Measurements from ENCODE around the gene WDR7.

WDR7 gene

DNA sequence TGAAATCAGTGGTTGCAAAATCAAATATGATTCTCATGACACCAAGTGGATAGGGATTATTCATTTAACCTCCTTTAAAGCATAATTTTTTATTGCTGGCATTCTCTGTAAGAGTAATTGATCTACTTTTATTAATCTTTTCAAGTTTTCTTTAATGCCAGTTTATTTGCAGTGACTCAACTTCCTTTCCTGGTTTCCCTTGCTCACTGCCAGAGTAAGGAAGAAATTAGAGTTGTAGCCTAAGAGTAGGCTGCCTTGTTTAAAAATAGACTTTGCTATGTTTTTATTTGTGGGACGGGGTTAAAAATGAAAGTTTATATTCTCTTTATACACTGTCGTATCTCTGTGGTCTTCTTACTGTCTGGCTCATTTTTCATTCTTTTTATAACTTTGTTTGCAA lies 148.6 kb downstream of the WDR7 start:
- H3K9ac ChIP-seq (ENCODE audit: low read length), result no peak overlapping the region
- no peak overlapping the region for H3K27ac ChIP-seq (ENCODE audit: low read depth, low read length)
- H3K27me3 ChIP-seq (ENCODE audit: control insufficient read depth, insufficient read depth, low read length), result no peaks in the 10 kb centered on the region
- no peaks in the 10 kb centered on the region for H3K4me1 ChIP-seq (ENCODE audit: control insufficient read depth, insufficient read depth, low read length)
- no peak overlapping the region for H3K4me3 ChIP-seq (ENCODE audit: low read depth, low read length)
- H3K9me3 ChIP-seq (ENCODE audit: control insufficient read depth, insufficient read depth, low read depth, low read length), result no peaks in the 10 kb centered on the region
- H3K36me3 ChIP-seq (ENCODE audit: control insufficient read depth, insufficient read depth, low read length), result no peaks in the 10 kb centered on the region

DNA sequence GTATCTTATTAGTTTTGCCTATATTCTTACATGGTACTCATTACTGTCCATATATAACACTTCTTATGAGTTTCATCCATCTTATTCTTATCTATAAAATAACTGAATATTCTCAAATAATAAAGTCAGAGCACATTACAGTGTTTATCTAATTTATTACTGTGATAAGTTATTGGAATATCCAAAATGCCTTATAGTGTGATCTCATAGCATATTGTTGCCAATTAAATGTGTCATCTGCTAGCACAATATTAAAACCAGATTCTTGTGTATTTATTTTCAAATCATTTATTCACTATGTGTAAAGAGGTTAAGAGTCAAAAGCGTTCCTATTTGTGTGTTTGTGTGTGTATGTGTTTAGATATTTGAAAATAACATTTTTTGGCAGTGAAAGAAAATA lies 151.9 kb downstream of the WDR7 start:
- Histone ChIP-seq H3K4me3 (ENCODE audit: low read depth, low read length) (no peak overlapping the region), H3K36me3 (ENCODE audit: control insufficient read depth, insufficient read depth, low read length) (no peaks in the 10 kb centered on the region), H3K27ac (ENCODE audit: low read depth, low read length) (no peak overlapping the region), H3K9me3 (ENCODE audit: control insufficient read depth, insufficient read depth, low read depth, low read length) (no peaks in the 10 kb centered on the region), H3K27me3 (ENCODE audit: control insufficient read depth, insufficient read depth, low read length) (no peaks in the 10 kb centered on the region), H3K4me1 (ENCODE audit: control insufficient read depth, insufficient read depth, low read length) (0 out of 2 replicates have a peak, but pooled peaks cover 2% of the 10 kb centered on the region), H3K9ac (ENCODE audit: low read length) (no peak overlapping the region)

DNA sequence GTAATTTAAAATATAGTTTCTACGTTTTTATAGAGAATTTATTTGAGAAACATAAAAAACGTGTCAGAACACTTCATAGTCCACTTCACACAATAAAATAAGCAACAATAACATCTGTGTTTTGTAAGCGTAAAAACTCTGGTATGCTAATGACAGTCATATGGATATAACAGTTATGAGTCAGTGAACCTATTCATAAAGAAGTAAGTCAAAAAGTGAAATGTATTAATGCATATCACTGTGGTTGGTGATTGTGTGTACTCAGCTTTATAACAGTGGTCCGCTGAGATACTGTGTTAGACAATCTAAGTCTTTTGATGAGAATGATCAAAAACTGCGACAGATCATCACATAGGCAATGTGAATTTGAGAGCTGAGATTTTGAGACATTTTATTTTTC lies 153.2 kb downstream of the WDR7 start:
- Histone ChIP-seq H3K27me3 (ENCODE audit: control insufficient read depth, insufficient read depth, low read length) (no peaks in the 10 kb centered on the region), H3K27ac (ENCODE audit: low read depth, low read length) (no peak overlapping the region), H3K4me3 (ENCODE audit: low read depth, low read length) (no peak overlapping the region), H3K36me3 (ENCODE audit: control insufficient read depth, insufficient read depth, low read length) (no peaks in the 10 kb centered on the region), H3K9ac (ENCODE audit: low read length) (no peak overlapping the region), H3K4me1 (ENCODE audit: control insufficient read depth, insufficient read depth, low read length) (0 out of 2 replicates have a peak, but pooled peaks cover 2% of the 10 kb centered on the region), H3K9me3 (ENCODE audit: control insufficient read depth, insufficient read depth, low read depth, low read length) (no peaks in the 10 kb centered on the region)

DNA sequence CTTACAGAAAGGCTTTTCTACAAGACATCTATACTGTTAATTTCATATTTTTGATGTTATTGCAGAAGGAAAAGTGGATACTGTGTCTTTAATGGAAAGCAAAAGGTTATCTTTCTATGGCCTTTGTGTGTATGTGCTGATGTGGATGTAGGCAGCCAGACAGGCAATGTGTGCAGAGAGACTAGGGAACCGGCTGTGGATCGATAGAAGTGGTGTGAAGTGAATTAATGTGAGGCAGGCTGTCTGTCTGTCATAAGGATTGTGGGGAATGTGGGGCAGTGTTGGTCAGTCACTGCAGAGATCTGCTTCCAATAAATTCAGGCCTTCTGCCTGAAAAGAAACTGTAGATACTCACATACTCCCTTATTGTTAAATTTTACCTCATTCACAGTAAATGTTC lies 156.7 kb downstream of the WDR7 start:
- Histone ChIP-seq H3K27ac (ENCODE audit: low read depth, low read length) (no peak overlapping the region), H3K27me3 (ENCODE audit: control insufficient read depth, insufficient read depth, low read length) (no peaks in the 10 kb centered on the region), H3K9ac (ENCODE audit: low read length) (no peak overlapping the region), H3K4me3 (ENCODE audit: low read depth, low read length) (no peak overlapping the region), H3K36me3 (ENCODE audit: control insufficient read depth, insufficient read depth, low read length) (no peaks in the 10 kb centered on the region), H3K4me1 (ENCODE audit: control insufficient read depth, insufficient read depth, low read length) (peaks cover 2% of the 10 kb centered on the region; the same call in 1 of the 2 replicates), H3K9me3 (ENCODE audit: control insufficient read depth, insufficient read depth, low read depth, low read length) (no peaks in the 10 kb centered on the region)

DNA sequence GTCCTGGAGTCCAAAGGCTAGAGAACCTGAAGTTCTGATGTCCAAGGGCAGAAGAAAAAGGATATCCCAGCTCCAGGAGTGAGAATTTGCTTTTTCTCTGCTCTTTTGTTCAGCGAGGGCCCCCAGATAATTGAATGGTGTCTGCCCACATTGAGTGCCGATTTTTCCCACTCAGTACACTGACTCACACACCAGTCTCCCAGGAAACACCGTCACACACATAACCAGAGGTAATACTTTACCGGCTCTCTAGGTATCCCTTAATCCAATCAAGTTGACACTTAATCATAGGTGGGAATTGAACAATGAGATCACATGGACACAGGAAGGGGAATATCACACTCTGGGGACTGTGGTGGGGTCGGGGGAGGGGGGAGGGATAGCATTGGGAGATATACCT lies 161.5 kb downstream of the WDR7 start:
- H3K27ac ChIP-seq (ENCODE audit: low read depth, low read length), result no peak overlapping the region
- no peaks in the 10 kb centered on the region for H3K9me3 ChIP-seq (ENCODE audit: control insufficient read depth, insufficient read depth, low read depth, low read length)
- H3K4me1 ChIP-seq (ENCODE audit: control insufficient read depth, insufficient read depth, low read length), result no peaks in the 10 kb centered on the region; the same call in 1 of the 2 replicates
- H3K27me3 ChIP-seq (ENCODE audit: control insufficient read depth, insufficient read depth, low read length), result no peaks in the 10 kb centered on the region
- no peak overlapping the region for H3K9ac ChIP-seq (ENCODE audit: low read length)
- H3K36me3 ChIP-seq (ENCODE audit: control insufficient read depth, insufficient read depth, low read length), result no peaks in the 10 kb centered on the region
- no peak overlapping the region for H3K4me3 ChIP-seq (ENCODE audit: low read depth, low read length)

DNA sequence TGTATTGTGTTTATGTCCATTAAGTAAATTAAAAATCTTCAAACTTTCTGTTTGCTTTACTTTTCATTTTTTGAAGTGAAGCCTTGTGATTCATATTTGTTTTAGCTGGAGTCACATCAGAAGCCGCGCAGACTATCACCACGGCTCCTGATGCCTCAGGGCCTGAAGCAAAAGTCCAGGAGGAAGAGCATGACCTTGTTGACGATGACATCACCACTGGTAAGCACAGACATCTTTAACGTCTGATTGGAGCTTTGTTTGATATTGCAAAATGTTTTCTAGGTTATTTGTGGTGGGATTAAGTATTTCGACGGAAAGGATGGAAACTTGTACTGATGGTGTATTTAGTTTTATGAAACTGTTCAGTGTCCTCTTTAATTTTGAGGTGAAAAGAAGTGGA lies 164.8 kb downstream of the WDR7 start:
- Histone ChIP-seq H3K27me3 (ENCODE audit: control insufficient read depth, insufficient read depth, low read length) (no peaks in the 10 kb centered on the region), H3K4me1 (ENCODE audit: control insufficient read depth, insufficient read depth, low read length) (no peaks in the 10 kb centered on the region; the same call in 1 of the 2 replicates), H3K9ac (ENCODE audit: low read length) (no peak overlapping the region)

DNA sequence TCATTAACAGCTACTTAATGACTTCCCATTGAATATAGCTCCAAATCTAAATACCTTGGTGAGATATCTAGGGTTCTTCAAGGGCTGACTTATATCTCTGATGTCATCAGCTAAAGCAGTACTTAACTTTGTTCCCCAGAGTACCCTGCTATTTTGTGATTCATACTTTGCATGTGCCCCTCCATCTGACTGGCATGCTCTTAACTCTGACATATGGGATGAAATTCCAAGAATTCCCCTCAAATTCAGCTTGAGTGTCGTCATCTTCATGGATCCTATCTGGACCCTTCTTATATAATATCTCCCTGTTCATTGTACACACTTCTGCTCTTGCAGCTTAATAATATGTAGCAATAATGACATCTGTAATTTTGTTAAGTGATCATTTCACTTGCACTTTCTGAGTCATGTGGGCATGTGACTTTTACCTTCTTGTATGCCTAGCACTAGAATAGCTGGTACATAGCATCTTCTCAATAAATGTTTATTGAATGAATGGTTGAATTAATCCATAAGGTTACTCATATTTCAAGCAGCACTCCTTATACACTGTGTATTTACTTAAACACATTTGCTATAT lies 172.9 kb downstream of the WDR7 start:
- H3K4me3 ChIP-seq (ENCODE audit: low read depth, low read length), result no peak overlapping the region
- H3K9me3 ChIP-seq (ENCODE audit: control insufficient read depth, insufficient read depth, low read depth, low read length), result no peaks in the 10 kb centered on the region
- H3K9ac ChIP-seq (ENCODE audit: low read length), result no peak overlapping the region
- H3K36me3 ChIP-seq (ENCODE audit: control insufficient read depth, insufficient read depth, low read length), result no peaks in the 10 kb centered on the region
- no peaks in the 10 kb centered on the region for H3K27me3 ChIP-seq (ENCODE audit: control insufficient read depth, insufficient read depth, low read length)
- no peak overlapping the region for H3K27ac ChIP-seq (ENCODE audit: low read depth, low read length)
- no peaks in the 10 kb centered on the region for H3K4me1 ChIP-seq (ENCODE audit: control insufficient read depth, insufficient read depth, low read length)

More for the DNA sequence above, 164.8 kb downstream of the WDR7 start:
- H3K27ac ChIP-seq (ENCODE audit: low read depth, low read length), result no peak overlapping the region
- H3K36me3 ChIP-seq (ENCODE audit: control insufficient read depth, insufficient read depth, low read length), result no peaks in the 10 kb centered on the region
- H3K4me3 ChIP-seq (ENCODE audit: low read depth, low read length), result no peak overlapping the region
- no peaks in the 10 kb centered on the region for H3K9me3 ChIP-seq (ENCODE audit: control insufficient read depth, insufficient read depth, low read depth, low read length)

DNA sequence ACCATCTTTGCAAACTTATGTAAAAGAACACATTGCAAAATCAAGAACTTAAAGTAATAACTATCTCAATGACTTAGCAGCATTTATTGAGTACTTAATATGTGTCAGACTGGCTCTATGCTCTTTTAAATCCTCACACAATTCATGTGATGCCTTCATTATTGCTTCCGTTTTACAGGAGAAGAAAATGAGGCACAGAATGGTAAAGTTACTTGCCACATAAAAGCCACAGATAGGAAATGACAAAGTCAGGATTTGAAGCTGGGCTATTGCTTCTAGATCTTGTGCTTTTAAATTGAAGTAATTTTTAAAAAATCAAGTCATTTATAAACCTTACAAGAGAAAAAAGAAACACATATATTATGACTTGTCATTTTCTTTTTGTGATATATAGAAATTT lies 174.2 kb downstream of the WDR7 start:
- Histone ChIP-seq H3K9ac (ENCODE audit: low read length) (no peak overlapping the region), H3K36me3 (ENCODE audit: control insufficient read depth, insufficient read depth, low read length) (no peaks in the 10 kb centered on the region), H3K4me1 (ENCODE audit: control insufficient read depth, insufficient read depth, low read length) (no peaks in the 10 kb centered on the region), H3K27me3 (ENCODE audit: control insufficient read depth, insufficient read depth, low read length) (no peaks in the 10 kb centered on the region), H3K27ac (ENCODE audit: low read depth, low read length) (no peak overlapping the region), H3K4me3 (ENCODE audit: low read depth, low read length) (no peak overlapping the region), H3K9me3 (ENCODE audit: control insufficient read depth, insufficient read depth, low read depth, low read length) (no peaks in the 10 kb centered on the region)

DNA sequence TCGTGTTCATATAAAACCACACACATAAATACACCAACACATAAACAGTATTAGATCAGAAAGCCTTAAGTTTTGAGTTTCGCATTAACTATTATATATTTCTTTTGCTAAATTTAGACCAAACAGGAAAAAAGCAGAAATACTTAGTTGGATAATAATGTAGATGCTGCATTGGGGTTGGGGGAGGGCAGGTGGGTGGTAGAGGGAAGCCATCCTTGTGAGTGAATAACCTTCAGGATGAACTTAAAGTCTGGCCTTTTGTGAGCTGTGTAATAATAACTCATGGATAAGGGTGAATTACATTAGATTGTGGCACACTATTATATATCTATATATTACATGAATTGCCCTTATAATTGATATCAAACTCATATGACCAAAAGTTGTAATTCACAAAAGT lies 174.7 kb downstream of the WDR7 start:
- H3K9me3 ChIP-seq (ENCODE audit: control insufficient read depth, insufficient read depth, low read depth, low read length), result no peaks in the 10 kb centered on the region
- no peak overlapping the region for H3K9ac ChIP-seq (ENCODE audit: low read length)
- no peaks in the 10 kb centered on the region for H3K36me3 ChIP-seq (ENCODE audit: control insufficient read depth, insufficient read depth, low read length)
- no peak overlapping the region for H3K27ac ChIP-seq (ENCODE audit: low read depth, low read length)
- no peaks in the 10 kb centered on the region for H3K4me1 ChIP-seq (ENCODE audit: control insufficient read depth, insufficient read depth, low read length)
- H3K4me3 ChIP-seq (ENCODE audit: low read depth, low read length), result no peak overlapping the region
- H3K27me3 ChIP-seq (ENCODE audit: control insufficient read depth, insufficient read depth, low read length), result no peaks in the 10 kb centered on the region

DNA sequence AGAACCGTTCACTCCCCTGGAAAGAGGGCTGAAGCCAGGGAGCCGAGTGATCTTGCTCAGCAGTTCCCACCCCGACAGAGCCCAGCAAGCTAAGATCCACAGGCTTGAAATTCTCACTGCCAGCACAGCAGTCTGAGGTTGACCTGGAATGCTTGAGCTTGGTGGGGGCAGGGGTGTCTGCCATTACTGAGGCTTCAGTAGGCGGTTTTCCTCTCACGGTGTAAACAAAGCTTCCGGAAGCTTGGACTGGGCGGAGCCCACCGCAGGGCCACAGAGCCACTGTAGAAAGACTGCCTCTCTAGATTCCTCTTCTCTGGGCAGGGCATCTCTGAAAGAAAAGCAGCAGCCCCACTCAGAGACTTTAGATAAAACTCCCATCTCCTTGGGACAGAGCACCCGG lies 180.8 kb downstream of the WDR7 start:
- H3K4me1 ChIP-seq (ENCODE audit: control insufficient read depth, insufficient read depth, low read length), result peaks cover 14% of the 10 kb centered on the region; the same call in 1 of the 2 replicates
- no peaks in the 10 kb centered on the region for H3K36me3 ChIP-seq (ENCODE audit: control insufficient read depth, insufficient read depth, low read length)
- H3K4me3 ChIP-seq (ENCODE audit: low read depth, low read length), result no peak overlapping the region
- H3K27ac ChIP-seq (ENCODE audit: low read depth, low read length), result no peak overlapping the region
- H3K27me3 ChIP-seq (ENCODE audit: control insufficient read depth, insufficient read depth, low read length), result no peaks in the 10 kb centered on the region
- no peaks in the 10 kb centered on the region for H3K9me3 ChIP-seq (ENCODE audit: control insufficient read depth, insufficient read depth, low read depth, low read length)
- H3K9ac ChIP-seq (ENCODE audit: low read length), result no peak overlapping the region

DNA sequence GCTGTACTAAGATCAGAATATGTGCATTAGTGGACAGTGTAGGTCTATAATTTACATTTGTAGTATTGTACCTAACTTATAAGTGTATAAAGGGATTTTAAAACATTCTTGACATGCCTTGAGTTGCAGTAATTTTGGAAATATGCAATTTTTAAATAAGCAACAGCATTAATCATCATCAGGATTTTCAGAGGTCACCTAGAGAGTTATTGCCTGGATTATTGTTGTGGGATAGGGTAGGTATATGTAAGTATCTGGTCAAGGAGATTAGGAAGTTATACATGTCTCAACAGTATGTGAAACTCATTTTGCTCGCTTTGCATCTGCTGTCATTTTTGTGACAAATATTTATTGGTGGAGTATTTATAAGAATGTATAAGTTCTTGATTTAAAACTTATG lies 184.2 kb downstream of the WDR7 start:
- Histone ChIP-seq H3K4me1 (ENCODE audit: control insufficient read depth, insufficient read depth, low read length) (peaks cover 14% of the 10 kb centered on the region; the same call in 1 of the 2 replicates), H3K27ac (ENCODE audit: low read depth, low read length) (no peak overlapping the region), H3K27me3 (ENCODE audit: control insufficient read depth, insufficient read depth, low read length) (no peaks in the 10 kb centered on the region), H3K4me3 (ENCODE audit: low read depth, low read length) (no peak overlapping the region), H3K9me3 (ENCODE audit: control insufficient read depth, insufficient read depth, low read depth, low read length) (no peaks in the 10 kb centered on the region), H3K36me3 (ENCODE audit: control insufficient read depth, insufficient read depth, low read length) (no peaks in the 10 kb centered on the region), H3K9ac (ENCODE audit: low read length) (no peak overlapping the region)

DNA sequence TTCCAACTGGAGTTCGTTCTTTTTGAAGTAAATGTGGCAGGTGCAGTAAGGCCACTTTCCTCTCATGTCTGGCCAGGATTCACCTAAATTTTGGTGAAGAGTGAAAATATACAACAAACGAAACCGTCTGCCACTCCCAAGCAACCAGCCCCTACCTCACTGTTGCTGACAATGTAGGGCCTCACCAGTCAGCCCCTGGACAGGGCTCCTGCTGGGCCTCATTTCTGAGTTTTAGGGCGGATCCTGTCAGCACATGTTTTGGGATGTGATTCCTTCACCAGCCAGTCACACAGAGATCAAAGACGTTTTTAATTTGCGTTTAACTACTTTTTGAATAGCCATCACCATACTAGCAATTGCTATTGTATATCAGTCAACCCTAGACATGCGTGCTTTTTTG lies 185.0 kb downstream of the WDR7 start:
- no peaks in the 10 kb centered on the region for H3K36me3 ChIP-seq (ENCODE audit: control insufficient read depth, insufficient read depth, low read length)
- no peak overlapping the region for H3K4me3 ChIP-seq (ENCODE audit: low read depth, low read length)
- H3K27me3 ChIP-seq (ENCODE audit: control insufficient read depth, insufficient read depth, low read length), result no peaks in the 10 kb centered on the region
- no peak overlapping the region for H3K27ac ChIP-seq (ENCODE audit: low read depth, low read length)
- no peaks in the 10 kb centered on the region for H3K9me3 ChIP-seq (ENCODE audit: control insufficient read depth, insufficient read depth, low read depth, low read length)
- no peak overlapping the region for H3K9ac ChIP-seq (ENCODE audit: low read length)
- peaks cover 14% of the 10 kb centered on the region; the same call in 1 of the 2 replicates for H3K4me1 ChIP-seq (ENCODE audit: control insufficient read depth, insufficient read depth, low read length)

Data from HUES6 (cell line).